Rectal smooth muscle tissue (tissue), 1 donor: ENCODE results near the gene DMXL2.
"Not testable (repeated sequence)": the region's sequence is repeated elsewhere in the genome, so short reads cannot be mapped to it uniquely, and the experiment has no call there.

Experiments
- H3K27ac ChIP-seq: one replicate; pipeline ENCODE4 v1.7.0; 2013; ENCODE audit warnings: low read depth, low read length, inconsistent platforms
- H3K27me3 ChIP-seq: one replicate; pipeline ENCODE4 v1.7.0; 2013; ENCODE audit warnings: low read length; ENCODE audit not compliant: control insufficient read depth, insufficient read depth
- H3K36me3 ChIP-seq: one replicate; pipeline ENCODE4 v1.7.0; 2013; ENCODE audit warnings: low read length; ENCODE audit not compliant: control insufficient read depth, insufficient read depth
- H3K4me1 ChIP-seq: one replicate; pipeline ENCODE4 v1.7.0; 2013; ENCODE audit warnings: low read length; ENCODE audit not compliant: control insufficient read depth, insufficient read depth
- H3K4me3 ChIP-seq: one replicate; pipeline ENCODE4 v1.7.0; 2013; ENCODE audit warnings: low read length
- H3K9ac ChIP-seq: one replicate; pipeline ENCODE4 v1.7.0; 2013; ENCODE audit warnings: low read length

DMXL2 gene

GRCh38 chr15:51648643-51649042 is 26.1 kb upstream of the DMXL2 start:
- H3K4me1 ChIP-seq, H3K27ac ChIP-seq, H3K9ac ChIP-seq, H3K4me3 ChIP-seq, H3K36me3 ChIP-seq, H3K27me3 ChIP-seq: not testable (repeated sequence)

- not testable (repeated sequence) for H3K9ac ChIP-seq, H3K27ac ChIP-seq, H3K36me3 ChIP-seq, H3K4me3 ChIP-seq, H3K27me3 ChIP-seq, H3K4me1 ChIP-seq
These were observed 25.5 kb upstream of the DMXL2 start for GRCh38 chr15:51648101-51648500.

DNA sequence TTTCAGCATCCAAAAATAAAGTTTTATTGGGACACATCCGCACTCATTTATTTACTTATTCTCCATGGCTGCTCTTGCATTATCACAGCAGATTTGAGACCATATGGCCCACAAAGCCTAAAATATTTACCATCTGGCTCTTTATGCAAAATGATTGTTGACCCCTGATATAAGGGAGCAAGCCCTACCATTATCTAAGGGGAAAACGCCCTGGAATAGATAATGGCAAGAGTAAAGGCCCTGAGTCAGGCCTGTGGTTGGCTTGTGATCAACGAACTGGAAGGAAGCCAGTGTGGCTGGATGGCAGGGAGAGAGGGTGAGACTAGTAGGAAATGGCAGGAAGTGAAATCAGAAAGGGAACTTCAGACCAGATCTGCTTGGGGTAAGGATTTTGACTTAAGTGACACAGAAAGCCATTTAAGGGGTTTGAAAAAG is 24.6 kb upstream of the DMXL2 start:
- Histone ChIP-seq H3K27me3 (no peaks in the 10 kb centered on the region), H3K36me3 (no peaks in the 10 kb centered on the region), H3K4me3 (no peak overlapping the region), H3K9ac (no peak overlapping the region), H3K4me1 (no peaks in the 10 kb centered on the region), H3K27ac (no peak overlapping the region)

DNA sequence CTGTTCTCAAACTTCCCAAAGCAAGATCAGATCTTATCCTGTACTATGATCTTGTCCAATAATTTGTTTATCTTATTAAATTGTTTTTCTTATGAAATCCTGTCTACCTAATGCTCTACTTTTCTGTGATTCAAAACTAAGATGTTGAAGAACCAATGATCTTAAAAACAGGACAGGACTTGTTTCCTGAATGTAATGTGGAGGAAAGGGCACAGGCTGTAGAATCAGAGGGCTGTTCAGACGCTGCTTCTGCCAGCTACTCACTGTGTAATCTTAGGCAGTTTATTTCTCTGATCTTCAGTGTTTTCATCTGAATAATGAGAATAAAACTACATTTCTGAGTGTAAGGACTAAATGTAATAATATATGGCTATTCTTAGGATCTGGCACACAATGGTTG is 20.1 kb upstream of the DMXL2 start:
- Histone ChIP-seq H3K4me3 (no peak overlapping the region), H3K27me3 (no peaks in the 10 kb centered on the region), H3K9ac (no peak overlapping the region), H3K27ac (no peak overlapping the region), H3K4me1 (no peaks in the 10 kb centered on the region), H3K36me3 (no peaks in the 10 kb centered on the region)

DNA sequence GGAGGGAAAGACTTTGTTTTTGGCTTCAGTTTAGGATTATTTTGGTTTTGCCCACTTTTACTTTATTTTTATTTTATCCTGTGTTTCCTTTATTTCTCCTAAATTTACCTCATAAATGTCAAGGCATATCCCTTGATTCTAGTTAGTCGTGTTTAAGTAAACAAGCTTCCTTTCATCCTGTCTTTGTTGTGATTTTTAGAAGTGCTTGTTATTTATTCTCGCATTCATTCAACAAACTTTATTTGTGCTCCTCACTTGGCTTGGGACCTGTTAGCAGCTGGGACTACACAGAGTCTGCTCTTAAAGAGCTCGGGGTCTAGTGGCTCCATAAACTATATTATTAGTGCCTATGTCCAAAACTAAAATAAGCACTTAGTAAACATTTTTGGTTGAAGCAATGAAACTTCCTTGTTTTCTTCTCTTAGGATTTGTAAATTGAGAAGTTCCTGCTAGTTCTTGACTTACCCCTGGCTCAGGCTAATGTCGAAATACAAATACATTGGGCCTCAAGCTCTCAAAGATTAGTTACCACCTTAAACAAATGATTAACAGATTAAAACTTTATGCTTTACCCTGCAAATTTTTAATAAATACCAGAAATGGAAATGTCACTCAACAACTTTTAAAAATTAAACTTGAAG is 19.0 kb upstream of the DMXL2 start:
- H3K27ac ChIP-seq = no peak overlapping the region
- no peaks in the 10 kb centered on the region for H3K4me1 ChIP-seq
- no peak overlapping the region for H3K4me3 ChIP-seq
- H3K36me3 ChIP-seq = no peaks in the 10 kb centered on the region
- H3K9ac ChIP-seq = no peak overlapping the region
- H3K27me3 ChIP-seq = no peaks in the 10 kb centered on the region

- Histone ChIP-seq H3K9ac (no peak overlapping the region), H3K4me3 (no peak overlapping the region), H3K27ac (no peak overlapping the region), H3K4me1 (no peaks in the 10 kb centered on the region), H3K27me3 (no peaks in the 10 kb centered on the region), H3K36me3 (no peaks in the 10 kb centered on the region)
These were observed 12.1 kb upstream of the DMXL2 start for GRCh38 chr15:51634591-51635198.

DNA sequence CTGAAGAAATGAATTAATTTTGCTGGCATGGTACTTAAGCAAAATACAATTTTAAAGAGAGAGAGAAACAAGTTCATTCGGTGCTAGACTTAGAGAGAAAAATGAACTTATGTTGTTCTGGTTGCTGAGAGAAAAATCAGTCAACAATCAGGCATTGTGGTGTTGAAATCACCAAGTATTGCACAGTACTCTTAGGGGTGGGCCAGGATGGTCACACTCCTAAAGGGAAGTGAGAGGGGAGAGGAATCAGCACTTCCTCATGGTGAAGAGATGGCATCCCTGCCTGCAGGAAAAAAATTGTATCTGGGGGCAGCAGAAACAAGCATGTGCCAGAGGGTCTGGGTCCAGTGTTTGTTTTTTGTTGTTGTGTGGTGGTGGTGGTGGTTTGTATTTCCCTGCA is 7.0 kb upstream of the DMXL2 start:
- H3K4me3 ChIP-seq = no peak overlapping the region
- no peak overlapping the region for H3K27ac ChIP-seq
- H3K4me1 ChIP-seq = no peaks in the 10 kb centered on the region
- no peaks in the 10 kb centered on the region for H3K27me3 ChIP-seq
- no peak overlapping the region for H3K9ac ChIP-seq
- H3K36me3 ChIP-seq = no peaks in the 10 kb centered on the region

GRCh38 chr15:51625236-51625635 is 2.7 kb upstream of the DMXL2 start:
- Histone ChIP-seq H3K9ac (no peak overlapping the region), H3K36me3 (no peaks in the 10 kb centered on the region), H3K27ac (no peak overlapping the region), H3K27me3 (no peaks in the 10 kb centered on the region), H3K4me1 (peaks cover 5% of the 10 kb centered on the region), H3K4me3 (no peak overlapping the region)

DNA sequence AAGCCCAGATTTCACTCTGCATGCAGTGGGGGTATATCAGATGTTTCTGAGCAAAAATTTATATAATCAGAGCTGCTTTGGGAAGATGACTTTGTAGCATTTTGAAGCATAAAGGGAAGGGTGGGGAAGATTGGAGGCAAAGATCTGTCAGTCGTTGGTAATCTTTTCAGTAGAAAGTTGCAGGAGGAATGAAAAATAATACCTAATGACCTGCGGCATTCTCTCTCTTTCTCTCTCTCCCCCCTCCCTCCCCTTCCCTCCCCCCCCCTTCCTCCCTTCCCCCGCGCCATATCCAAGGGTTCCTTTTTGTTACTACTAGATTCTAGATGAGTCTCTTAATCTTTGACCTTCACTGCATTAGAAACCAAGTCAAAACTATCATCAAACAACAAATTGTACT is 1.5 kb upstream of the DMXL2 start:
- H3K27ac ChIP-seq = no peak overlapping the region
- H3K4me1 ChIP-seq = peaks cover 5% of the 10 kb centered on the region
- no peak overlapping the region for H3K9ac ChIP-seq
- no peaks in the 10 kb centered on the region for H3K36me3 ChIP-seq
- peak overlapping the region; percentile 30 for H3K4me3 ChIP-seq
- H3K27me3 ChIP-seq = no peaks in the 10 kb centered on the region

DNA sequence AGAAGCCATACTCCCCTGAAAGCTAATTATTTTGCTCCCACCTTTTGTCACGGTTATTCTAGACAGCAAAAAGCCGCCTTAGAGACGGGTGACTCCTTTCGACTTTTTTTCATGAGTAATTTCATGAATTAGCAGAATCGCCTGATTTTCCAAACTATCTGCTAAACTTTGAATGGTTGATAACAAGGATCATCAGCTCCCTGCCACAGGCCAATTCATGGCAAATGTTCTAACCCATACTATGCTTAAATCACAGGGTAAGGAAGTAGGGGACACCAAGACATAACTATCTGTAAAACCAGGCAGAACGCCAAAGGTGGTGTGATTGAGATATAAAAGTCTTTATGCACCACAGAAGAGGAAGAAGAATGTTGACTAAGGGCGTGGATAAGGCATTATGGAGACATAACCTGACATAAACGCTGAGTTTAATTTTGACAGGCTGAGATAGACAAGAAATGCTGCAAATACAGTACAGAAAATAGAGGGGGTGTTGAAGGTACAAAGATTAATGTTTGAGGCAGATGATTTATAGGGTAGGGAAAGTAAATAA is 891 bp upstream of the DMXL2 start:
- H3K27me3 ChIP-seq = no peaks in the 10 kb centered on the region
- H3K4me3 ChIP-seq = peak overlapping the region; percentile 90
- no peak overlapping the region for H3K9ac ChIP-seq
- no peaks in the 10 kb centered on the region for H3K36me3 ChIP-seq
- peak overlapping the region; percentile 80 for H3K27ac ChIP-seq
- H3K4me1 ChIP-seq = peaks cover 5% of the 10 kb centered on the region

- Histone ChIP-seq H3K27ac (peak overlapping the region; percentile 80), H3K4me3 (peak overlapping the region; percentile 90), H3K27me3 (no peaks in the 10 kb centered on the region), H3K9ac (peak overlapping the region; percentile 80), H3K4me1 (peaks cover 5% of the 10 kb centered on the region), H3K36me3 (no peaks in the 10 kb centered on the region)
These were observed 501 bp downstream of the DMXL2 start for GRCh38 chr15:51621936-51622603.

GRCh38 chr15:51621155-51621765 is 1.3 kb downstream of the DMXL2 start:
- Histone ChIP-seq H3K9ac (no peak overlapping the region), H3K4me1 (peaks cover 5% of the 10 kb centered on the region), H3K4me3 (peak overlapping the region; percentile 90), H3K27me3 (no peaks in the 10 kb centered on the region), H3K27ac (peak overlapping the region; percentile 80), H3K36me3 (no peaks in the 10 kb centered on the region)
